Liver (tissue), 3 donors: ENCODE measurements around the gene NDUFV2.

ENCODE experiments used
- CTCF ChIP-seq: fragments of 150-350 bp; IDR thresholded peaks from 2 replicates; pipeline ENCODE4 v1.5.1; 2017; ENCODE audit warnings: improper control_type of control experiment, low read depth, low read length; ENCODE audit not compliant: missing input control
- RAD21 ChIP-seq, 2 donors: IDR thresholded peaks; 2 replicates each; pipeline ENCODE4 v1.6.1; 2016; ENCODE audit warnings: antibody characterized with exemption in 2 of 2, mild to moderate bottlenecking in 2 of 2
- donor health status: healthy.
- donor health status: healthy.

- TF ChIP-seq CTCF (no peak), RAD21 (IDR thresholded peaks at IDR 0.05) (no peak)
These were observed 70.1 kb downstream of the NDUFV2 start for GRCh38 chr18:9172506-9173127.
